WERI-Rb-1 (cell line): ENCODE data around the gene SERTAD2.

Experiments
- DNase-seq: peaks from one replicate; pipeline ENCODE4 v3.0.0-alpha.2; 2020
- H3K27ac ChIP-seq: fragments of 250-450 bp; sonication (Bioruptor Pico); 2 replicates; pipeline ENCODE4 v1.5.1; 2020; ENCODE audit warnings: mild to moderate bottlenecking, moderate library complexity
- H3K27me3 ChIP-seq: fragments of 250-450 bp; sonication (Bioruptor Pico); 2 replicates; pipeline ENCODE4 v1.5.1; 2021; ENCODE audit warnings: mild to moderate bottlenecking, low read depth, moderate library complexity; ENCODE audit not compliant: insufficient read depth, severe bottlenecking
- H3K36me3 ChIP-seq: fragments of 250-450 bp; sonication (Bioruptor Pico); 2 replicates; pipeline ENCODE4 v1.5.1; 2020; ENCODE audit warnings: mild to moderate bottlenecking, moderate library complexity
- H3K4me3 ChIP-seq: 2 replicates; pipeline ENCODE4 v1.5.1; 2011; ENCODE audit warnings: low read depth, mild to moderate bottlenecking, control low read depth, low read length
- H3K9me3 ChIP-seq: fragments of 250-450 bp; sonication (Bioruptor Pico); 2 replicates; pipeline ENCODE4 v1.5.1; 2021; ENCODE audit warnings: mild to moderate bottlenecking, moderate library complexity; ENCODE audit not compliant: severe bottlenecking
- TF ChIP-seq, protein P1 (sequence below): IDR thresholded peaks from 2 replicates; pipeline ENCODE4 v1.5.1; 2011; ENCODE audit warnings: low read depth, mild to moderate bottlenecking, control low read depth, inconsistent platforms, low read length

The SERTAD2 gene

DNA sequence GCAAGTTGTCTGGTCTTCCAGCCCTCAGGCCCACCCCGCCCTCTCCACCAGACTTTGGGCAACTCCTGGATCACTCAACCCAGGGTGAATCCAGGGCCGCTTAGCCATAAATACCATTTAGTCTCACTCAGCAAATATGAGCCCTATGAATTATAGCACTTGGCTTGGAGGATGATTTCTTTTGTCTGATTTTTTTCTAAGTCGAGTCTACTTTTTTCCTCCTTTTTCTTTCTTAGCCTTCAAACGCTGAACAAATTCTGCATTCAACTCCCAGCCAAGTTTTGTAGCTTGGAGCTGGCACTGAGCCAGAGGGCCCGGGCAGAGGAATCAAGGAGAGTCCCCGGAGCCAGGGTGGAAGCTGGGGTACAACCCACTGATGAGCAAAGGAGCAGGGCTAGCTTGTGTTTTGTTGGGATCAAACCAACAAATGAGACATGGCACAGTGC, 48.7 kb downstream of the SERTAD2 start:
- Histone ChIP-seq H3K27me3 (no peaks in the 10 kb centered on the region), H3K9me3 (peaks cover 3% of the 10 kb centered on the region), H3K27ac (no peak overlapping the region), H3K36me3 (no peaks in the 10 kb centered on the region), H3K4me3 (no peak overlapping the region)
- no peak for DNase-seq
- TF ChIP-seq, protein P1, sequence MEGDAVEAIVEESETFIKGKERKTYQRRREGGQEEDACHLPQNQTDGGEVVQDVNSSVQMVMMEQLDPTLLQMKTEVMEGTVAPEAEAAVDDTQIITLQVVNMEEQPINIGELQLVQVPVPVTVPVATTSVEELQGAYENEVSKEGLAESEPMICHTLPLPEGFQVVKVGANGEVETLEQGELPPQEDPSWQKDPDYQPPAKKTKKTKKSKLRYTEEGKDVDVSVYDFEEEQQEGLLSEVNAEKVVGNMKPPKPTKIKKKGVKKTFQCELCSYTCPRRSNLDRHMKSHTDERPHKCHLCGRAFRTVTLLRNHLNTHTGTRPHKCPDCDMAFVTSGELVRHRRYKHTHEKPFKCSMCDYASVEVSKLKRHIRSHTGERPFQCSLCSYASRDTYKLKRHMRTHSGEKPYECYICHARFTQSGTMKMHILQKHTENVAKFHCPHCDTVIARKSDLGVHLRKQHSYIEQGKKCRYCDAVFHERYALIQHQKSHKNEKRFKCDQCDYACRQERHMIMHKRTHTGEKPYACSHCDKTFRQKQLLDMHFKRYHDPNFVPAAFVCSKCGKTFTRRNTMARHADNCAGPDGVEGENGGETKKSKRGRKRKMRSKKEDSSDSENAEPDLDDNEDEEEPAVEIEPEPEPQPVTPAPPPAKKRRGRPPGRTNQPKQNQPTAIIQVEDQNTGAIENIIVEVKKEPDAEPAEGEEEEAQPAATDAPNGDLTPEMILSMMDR, result no peak

DNA sequence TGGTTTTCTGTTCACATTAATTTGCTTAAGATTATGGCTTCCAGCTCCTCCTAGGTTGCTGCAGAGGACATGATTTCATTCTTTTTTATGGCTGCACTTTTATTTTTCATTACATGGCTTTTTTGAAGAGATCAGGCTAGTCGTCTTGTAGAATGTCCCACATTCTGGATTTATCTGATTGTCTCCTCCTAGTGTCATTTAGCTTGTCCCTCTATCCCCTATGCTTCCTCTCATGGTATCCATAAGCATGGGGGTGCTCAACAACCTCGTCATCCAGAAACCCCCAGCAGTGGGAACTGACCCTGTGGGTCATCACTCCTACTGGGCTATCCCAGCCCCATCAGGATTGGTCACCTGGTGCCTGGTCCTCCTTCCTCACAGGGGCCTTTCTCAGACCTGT, 49.6 kb downstream of the SERTAD2 start:
- Histone ChIP-seq H3K9me3 (peaks cover 3% of the 10 kb centered on the region), H3K36me3 (no peaks in the 10 kb centered on the region), H3K27me3 (no peaks in the 10 kb centered on the region), H3K27ac (no peak overlapping the region), H3K4me3 (no peak overlapping the region)
- TF ChIP-seq, protein P1, result no peak
- DNase-seq, result no peak

DNA sequence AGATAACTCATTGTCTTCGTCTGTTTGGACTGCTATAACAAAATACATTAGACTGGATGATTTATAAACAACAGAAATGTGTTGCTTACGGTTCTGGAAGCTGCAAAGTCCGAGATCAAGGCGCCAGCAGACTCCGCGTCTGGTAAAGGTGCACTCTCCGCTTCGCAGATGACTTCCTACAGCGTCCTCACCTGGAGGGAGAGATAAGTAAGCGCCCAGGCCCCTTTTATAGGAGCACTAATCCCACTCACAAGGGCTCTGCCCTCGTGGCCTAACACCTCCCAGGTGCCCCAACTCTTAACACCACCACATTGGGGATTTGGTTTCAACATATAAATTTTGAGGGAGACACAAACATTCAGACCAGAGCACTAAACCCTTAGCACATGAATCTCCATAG, 51.3 kb downstream of the SERTAD2 start:
- TF ChIP-seq, protein P1, result no peak
- Histone ChIP-seq H3K9me3 (peaks cover 3% of the 10 kb centered on the region), H3K27me3 (no peaks in the 10 kb centered on the region), H3K4me3 (no peak overlapping the region), H3K27ac (no peak overlapping the region), H3K36me3 (no peaks in the 10 kb centered on the region)
- no peak for DNase-seq

DNA sequence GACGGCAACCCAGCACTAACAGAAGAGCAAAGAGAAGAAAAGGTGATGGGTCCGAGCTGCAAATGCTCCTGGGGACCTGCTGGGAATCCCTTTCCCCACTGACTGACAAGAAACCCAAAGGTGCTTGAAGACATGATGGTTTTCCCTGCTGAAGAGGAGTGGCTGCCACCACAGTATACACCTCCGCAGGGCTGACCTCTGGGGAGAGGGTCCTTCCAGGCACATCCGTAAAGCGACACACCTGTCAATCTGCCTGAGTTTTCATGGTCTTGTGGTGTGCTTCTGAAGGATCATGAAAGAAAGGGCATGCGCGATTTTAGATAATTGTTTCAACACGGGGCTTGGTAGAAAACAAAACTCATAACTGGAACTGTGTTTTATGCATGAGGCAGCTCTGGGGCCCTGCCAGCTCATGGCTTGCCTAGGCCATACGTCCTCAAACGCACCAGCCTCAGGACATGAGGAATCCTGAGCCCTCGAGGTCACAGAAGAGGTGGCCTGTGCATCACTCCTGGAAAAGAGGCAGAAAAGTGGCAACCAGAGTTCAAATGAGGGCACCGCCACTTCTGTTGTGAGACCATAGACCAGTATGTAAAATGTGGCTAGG, 51.8 kb downstream of the SERTAD2 start:
- H3K9me3 ChIP-seq, result peaks cover 3% of the 10 kb centered on the region
- H3K27me3 ChIP-seq, result no peaks in the 10 kb centered on the region
- TF ChIP-seq, protein P1, result no peak
- H3K4me3 ChIP-seq, result no peak overlapping the region
- no peak overlapping the region for H3K27ac ChIP-seq
- H3K36me3 ChIP-seq, result no peaks in the 10 kb centered on the region
- no peak for DNase-seq

DNA sequence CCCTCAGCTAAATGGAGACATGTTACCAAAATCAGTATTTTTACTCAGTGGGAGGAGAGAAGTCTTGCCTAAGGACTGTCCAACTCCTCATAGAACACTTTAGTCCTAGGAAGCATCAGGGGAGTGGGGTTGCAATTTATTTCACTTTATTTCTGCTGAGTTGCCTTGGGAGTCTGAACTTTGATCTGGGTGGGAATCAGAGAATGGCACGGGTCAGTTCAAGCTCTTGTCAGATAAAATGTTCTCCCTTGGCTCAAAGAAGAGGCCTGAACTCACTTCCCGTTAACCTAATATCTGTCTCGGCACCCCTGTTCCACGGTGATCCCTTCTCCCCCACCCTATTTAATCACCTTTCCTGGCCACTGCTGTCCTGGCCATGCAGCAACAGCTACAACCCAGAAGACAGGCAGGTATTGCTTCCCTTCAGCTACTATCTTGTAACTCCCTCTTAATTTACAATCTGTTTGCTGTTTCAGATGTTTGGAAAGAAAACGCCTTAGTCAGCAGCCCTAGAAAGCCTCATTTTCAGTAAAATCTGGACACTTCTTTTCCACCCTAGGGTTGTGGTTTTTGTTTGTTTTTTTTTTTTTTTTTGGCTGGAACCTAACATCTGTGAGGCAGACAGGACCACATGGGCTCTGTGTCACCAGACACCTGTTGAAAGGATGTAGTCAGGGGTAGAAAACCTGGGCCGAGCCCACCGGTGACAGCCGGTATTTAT, 52.5 kb downstream of the SERTAD2 start:
- Histone ChIP-seq H3K36me3 (no peaks in the 10 kb centered on the region), H3K4me3 (no peak overlapping the region), H3K27me3 (no peaks in the 10 kb centered on the region), H3K27ac (no peak overlapping the region), H3K9me3 (peaks cover 3% of the 10 kb centered on the region)
- DNase-seq, result no peak
- TF ChIP-seq, protein P1, result no peak
